A549 (cell line): ENCODE measurements around the gene ANXA5.

Experiments
- ESRRA ChIP-seq: fragments of 150-350 bp; IDR thresholded peaks from 2 replicates; pipeline ENCODE4 v1.6.1; 2014; ENCODE audit warnings: mild to moderate bottlenecking, low read length, borderline replicate concordance
- POLR2A ChIP-seq: IDR thresholded peaks from 2 replicates; pipeline ENCODE4 v1.6.1; 2012; ENCODE audit warnings: mild to moderate bottlenecking, low read length
- RAD21 ChIP-seq, 2 experiments: fragments of >200 bp in 1 of 2; sonication (Bioruptor Twin) in 1 of 2; formaldehyde crosslinking in 1 of 2; IDR thresholded peaks in 1 of 2; conservative IDR thresholded peaks in 1 of 2; 2 replicates in 1 of 2; 3 replicates in 1 of 2; pipeline ENCODE4 v1.6.1; 2012 to 2018; ENCODE audit warnings: inconsistent platforms in 1 of 2
- SREBF2 ChIP-seq: fragments of 450-650 bp; IDR thresholded peaks from 2 replicates; pipeline ENCODE4 v1.6.1; 2014; ENCODE audit warnings: mild to moderate bottlenecking, moderate library complexity

GRCh38 chr4:121693886-121694285 is 2.9 kb downstream of the ANXA5 start:
- no peak for TF ChIP-seq RAD21 (conservative IDR thresholded peaks at IDR 0.05 in 1 of 2, IDR thresholded peaks at IDR 0.05 in 1 of 2)
- no peak for TF ChIP-seq SREBF2
- no peak for TF ChIP-seq POLR2A
- no peak for TF ChIP-seq ESRRA
